Stimulated activated CD8-positive, alpha-beta memory T cell treated with anti-CD3 and anti-CD28 coated beads, Interleukin-7, amount 100 ng/mL, for 4 hours (primary cell): Measurements from ENCODE around the gene AMN1.
"Not testable (repeated sequence)": the region's sequence is repeated elsewhere in the genome, so short reads cannot be mapped to it uniquely, and the experiment has no call there.

Experiments used
- DNase-seq, 2 donors: peaks; one replicate each; pipeline ENCODE4 v3.0.0-alpha.2; 2020; ENCODE audit warnings: low read depth in 2 of 2

AMN1 gene

GRCh38 chr12:31728917-31729640, at the start of gene AMN1:
AMN1 (minus strand) TSS chr12:31729021; CDS start chr12:31729008, 13 bp downstream.
- peak; percentile 98 for DNase-seq

- DNase-seq = no peak
Observed at GRCh38 chr12:31773867-31774266, 45.0 kb upstream of the AMN1 start.

- DNase-seq = no peak
Observed at GRCh38 chr12:31773223-31773750, 44.5 kb upstream of the AMN1 start.

GRCh38 chr12:31772685-31773222, 43.9 kb upstream of the AMN1 start:
- DNase-seq = no peak

- DNase-seq = no peak
Observed at GRCh38 chr12:31772186-31772585, 43.4 kb upstream of the AMN1 start.

GRCh38 chr12:31768046-31768445, 39.2 kb upstream of the AMN1 start:
- DNase-seq = no peak

GRCh38 chr12:31765931-31766330, 37.1 kb upstream of the AMN1 start:
- DNase-seq = no peak

- DNase-seq = no peak
Observed at GRCh38 chr12:31759632-31760459, 31.0 kb upstream of the AMN1 start.

GRCh38 chr12:31758297-31758696, 29.5 kb upstream of the AMN1 start:
- not testable (repeated sequence) for DNase-seq

GRCh38 chr12:31756977-31757420, 28.2 kb upstream of the AMN1 start:
- DNase-seq = no peak

- no peak for DNase-seq
Observed at GRCh38 chr12:31752450-31752849, 23.6 kb upstream of the AMN1 start.

- no peak for DNase-seq
Observed at GRCh38 chr12:31751085-31751484, 22.3 kb upstream of the AMN1 start.

GRCh38 chr12:31750747-31751039, 21.9 kb upstream of the AMN1 start:
- DNase-seq = no peak

- peak; percentile 57 to 72 for DNase-seq
Observed at GRCh38 chr12:31749024-31749704, 20.3 kb upstream of the AMN1 start.

- DNase-seq = no peak
Observed at GRCh38 chr12:31745242-31745641, 16.4 kb upstream of the AMN1 start.

GRCh38 chr12:31744363-31744762, 15.5 kb upstream of the AMN1 start:
- not testable (repeated sequence) for DNase-seq

- no peak for DNase-seq
Observed at GRCh38 chr12:31742891-31743290, 14.1 kb upstream of the AMN1 start.

- no peak for DNase-seq
Observed at GRCh38 chr12:31740628-31741027, 11.8 kb upstream of the AMN1 start.

- no peak for DNase-seq
Observed at GRCh38 chr12:31737763-31738162, 8.9 kb upstream of the AMN1 start.

GRCh38 chr12:31737345-31737744, 8.5 kb upstream of the AMN1 start:
- DNase-seq = no peak

- DNase-seq = peak; percentile 56 to 69
Observed at GRCh38 chr12:31736472-31736871, 7.7 kb upstream of the AMN1 start.
